Right atrium auricular region (tissue), 2 donors: ENCODE data around the gene PDCD5. TPM values are rescaled to one million over a fixed set of nuclear protein-coding genes. Genes with fewer than 3 reads are reported as not detected.

Experiments
- DNase-seq: peaks from one replicate; pipeline ENCODE4 v3.0.0-alpha.2; 2019; ENCODE audit warnings: low spot score
- H3K27ac ChIP-seq, 2 donors: fragments of 200-600 bp; sonication (generic); 1 replicate in 1 of 2; 2 replicates in 1 of 2; pipeline ENCODE4 v1.5.1; 2016 to 2019
- H3K27me3 ChIP-seq, 2 donors: fragments of 200-600 bp; sonication (generic); one replicate each; pipeline versions ENCODE4 v1.5.1 to v1.6.0; 2017 to 2019
- H3K36me3 ChIP-seq: fragments of 200-600 bp; sonication (generic); one replicate; pipeline ENCODE4 v1.5.1; 2016
- H3K4me1 ChIP-seq, 2 donors: fragments of 200-600 bp; sonication (generic); one replicate each; pipeline versions ENCODE4 v1.5.1 to v1.6.0; 2017 to 2019
- H3K4me3 ChIP-seq, 2 donors: fragments of 200-600 bp; sonication (generic); 1 replicate in 1 of 2; 2 replicates in 1 of 2; pipeline ENCODE4 v1.5.1; 2017 to 2019; ENCODE audit warnings: mild to moderate bottlenecking in 1 of 2, moderate library complexity in 1 of 2
- H3K9me3 ChIP-seq, 2 donors: fragments of 200-600 bp; sonication (generic); one replicate each; pipeline ENCODE4 v1.5.1; 2019
- total RNA-seq, 2 donors: library from RNA; depleted of rRNA; stranded (reverse); fragments of >200 nt; gene quantifications; one replicate each; pipeline ENCODE4 v1.1.0, GENCODE V29; 2016
- TF ChIP-seq, protein P1 (sequence below), 2 donors: fragments of 200-600 bp; sonication (generic); IDR thresholded peaks; one replicate each; pipeline ENCODE4 v1.5.1; 2019; ENCODE audit warnings: antibody characterized with exemption in 2 of 2

PDCD5 gene
- total RNA-seq, 2 donors from 2014 or later = 144 to 191 TPM

DNA sequence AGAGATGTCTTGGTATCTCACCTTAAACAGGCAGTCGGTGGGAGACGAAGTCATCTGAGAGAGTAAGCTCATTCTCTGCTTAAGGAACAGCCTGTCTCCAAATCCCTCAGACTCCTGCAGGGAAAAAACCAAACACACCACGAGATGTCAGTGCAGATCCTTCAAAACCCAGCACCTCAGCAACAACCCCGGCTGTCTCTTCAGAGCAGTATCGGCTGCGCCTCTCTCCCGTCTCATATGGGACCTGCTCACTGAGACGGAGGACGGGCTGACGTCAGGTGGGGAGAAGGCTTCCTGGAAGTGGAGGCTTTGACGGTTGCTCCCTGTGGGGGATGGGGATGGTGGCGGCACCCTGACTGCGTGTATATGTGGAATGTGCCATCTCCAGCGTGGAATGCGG, 50.4 kb downstream of the PDCD5 start:
- Histone ChIP-seq H3K27ac (no peak overlapping the region), H3K4me3 (no peak overlapping the region), H3K27me3 (no peaks in the 10 kb centered on the region), H3K36me3 (peaks cover 40% of the 10 kb centered on the region), H3K9me3 (no peaks in the 10 kb centered on the region), H3K4me1 (no peaks in the 10 kb centered on the region)
- no peak for DNase-seq
- TF ChIP-seq, protein P1, sequence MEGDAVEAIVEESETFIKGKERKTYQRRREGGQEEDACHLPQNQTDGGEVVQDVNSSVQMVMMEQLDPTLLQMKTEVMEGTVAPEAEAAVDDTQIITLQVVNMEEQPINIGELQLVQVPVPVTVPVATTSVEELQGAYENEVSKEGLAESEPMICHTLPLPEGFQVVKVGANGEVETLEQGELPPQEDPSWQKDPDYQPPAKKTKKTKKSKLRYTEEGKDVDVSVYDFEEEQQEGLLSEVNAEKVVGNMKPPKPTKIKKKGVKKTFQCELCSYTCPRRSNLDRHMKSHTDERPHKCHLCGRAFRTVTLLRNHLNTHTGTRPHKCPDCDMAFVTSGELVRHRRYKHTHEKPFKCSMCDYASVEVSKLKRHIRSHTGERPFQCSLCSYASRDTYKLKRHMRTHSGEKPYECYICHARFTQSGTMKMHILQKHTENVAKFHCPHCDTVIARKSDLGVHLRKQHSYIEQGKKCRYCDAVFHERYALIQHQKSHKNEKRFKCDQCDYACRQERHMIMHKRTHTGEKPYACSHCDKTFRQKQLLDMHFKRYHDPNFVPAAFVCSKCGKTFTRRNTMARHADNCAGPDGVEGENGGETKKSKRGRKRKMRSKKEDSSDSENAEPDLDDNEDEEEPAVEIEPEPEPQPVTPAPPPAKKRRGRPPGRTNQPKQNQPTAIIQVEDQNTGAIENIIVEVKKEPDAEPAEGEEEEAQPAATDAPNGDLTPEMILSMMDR (IDR thresholded peaks at IDR 0.05) = no peak

Other genes with a start within 250 kb of the PDCD5 start
- 10 to 100 TPM in 1 of 2 donors, 1 to 10 TPM in 1; 9.0 to 12.7 TPM for gene ZNF507, start 235.6 kb upstream of the PDCD5 start, total RNA-seq
- 10 to 100 TPM in 1 of 2 donors, 1 to 10 TPM in 1; 3.7 to 14.6 TPM for gene DPY19L3, start 175.4 kb upstream of the PDCD5 start, total RNA-seq
- 10 to 100 TPM; 18.8 to 22.4 TPM for gene ANKRD27, start 94.0 kb downstream of the PDCD5 start, total RNA-seq
- 10 to 100 TPM in 1 of 2 donors, 1 to 10 TPM in 1; 2.5 to 15.3 TPM for gene RGS9BP, start 94.7 kb downstream of the PDCD5 start, total RNA-seq
- gene NUDT19, start 110.6 kb downstream of the PDCD5 start, total RNA-seq = 10 to 100 TPM in 1 of 2 donors, 1 to 10 TPM in 1; 9.1 to 18.0 TPM
- under 1 TPM; 0.28 to 0.96 TPM for gene TDRD12, start 138.6 kb downstream of the PDCD5 start, total RNA-seq